NCI-H345 (cell line): ENCODE results near the gene ARPP21.

ENCODE experiments used
- DNase-seq: peaks from one replicate; lab custom pipeline; 2025; lab: John Stamatoyannopoulos, UW

Gene ARPP21

GRCh38 chr3:35675621-35676020 is 36.3 kb downstream of the ARPP21 start:
- DNase-seq = no peak

GRCh38 chr3:35677797-35678196 is 38.5 kb downstream of the ARPP21 start:
- DNase-seq = no peak

GRCh38 chr3:35678643-35679161 is 39.4 kb downstream of the ARPP21 start:
- DNase-seq = no peak

- no peak for DNase-seq
Measured at GRCh38 chr3:35679409-35680080, 40.2 kb downstream of the ARPP21 start.

- DNase-seq = no peak
Measured at GRCh38 chr3:35680866-35681650, 41.7 kb downstream of the ARPP21 start.

GRCh38 chr3:35685153-35685552 is 45.8 kb downstream of the ARPP21 start:
- DNase-seq = no peak

- no peak for DNase-seq
Measured at GRCh38 chr3:35688826-35689225, 49.5 kb downstream of the ARPP21 start.

- no peak for DNase-seq
Measured at GRCh38 chr3:35690271-35690670, 50.9 kb downstream of the ARPP21 start.

- no peak for DNase-seq
Measured at GRCh38 chr3:35705904-35706303, 66.6 kb downstream of the ARPP21 start.

- DNase-seq = no peak
Measured at GRCh38 chr3:35707904-35708303, 68.6 kb downstream of the ARPP21 start.

GRCh38 chr3:35708394-35709271 is 69.3 kb downstream of the ARPP21 start:
- no peak for DNase-seq

GRCh38 chr3:35709691-35710090 is 70.4 kb downstream of the ARPP21 start:
- DNase-seq = no peak

GRCh38 chr3:35710554-35710953 is 71.2 kb downstream of the ARPP21 start:
- no peak for DNase-seq

GRCh38 chr3:35718921-35719320 is 79.6 kb downstream of the ARPP21 start:
- no peak for DNase-seq

- DNase-seq = no peak
Measured at GRCh38 chr3:35721628-35722027, 82.3 kb downstream of the ARPP21 start.

GRCh38 chr3:35722902-35723301 is 83.6 kb downstream of the ARPP21 start:
- DNase-seq = no peak

- no peak for DNase-seq
Measured at GRCh38 chr3:35723480-35724097, 84.3 kb downstream of the ARPP21 start.

GRCh38 chr3:35724106-35724505 is 84.8 kb downstream of the ARPP21 start:
- no peak for DNase-seq

- peak; percentile 1 for DNase-seq
Measured at GRCh38 chr3:35727179-35727578, 87.9 kb downstream of the ARPP21 start.

GRCh38 chr3:35733341-35733740 is 94.0 kb downstream of the ARPP21 start:
- no peak for DNase-seq

- no peak for DNase-seq
Measured at GRCh38 chr3:35733864-35734263, 94.5 kb downstream of the ARPP21 start.

GRCh38 chr3:35737080-35737479 is 97.8 kb downstream of the ARPP21 start:
- no peak for DNase-seq
